H54 (cell line): ENCODE data around the gene BAZ2B.

ENCODE experiments used
- DNase-seq: peaks from one replicate; pipeline ENCODE4 v3.0.0; 2011; ENCODE audit warnings: low spot score, mixed read lengths; ENCODE audit not compliant: insufficient read length
- FAIRE-seq: peaks from 3 replicates; lab custom pipeline; 2011; peaks lifted over from hg19 to GRCh38; lab: Jason Lieb, UNC
- POLR2A ChIP-seq: IDR thresholded peaks from 2 replicates; pipeline ENCODE4 v1.6.1; 2011; ENCODE audit warnings: low read depth, mild to moderate bottlenecking, low read length

The BAZ2B gene

GRCh38 chr2:159468257-159468656 lies 148.1 kb downstream of the BAZ2B start:
- no peak for FAIRE-seq
- TF ChIP-seq POLR2A = no peak
- DNase-seq = no peak

GRCh38 chr2:159462961-159463360 lies 153.4 kb downstream of the BAZ2B start:
- no peak for TF ChIP-seq POLR2A
- no peak for FAIRE-seq
- DNase-seq = no peak

- no peak for TF ChIP-seq POLR2A
- FAIRE-seq = peak; percentile 48
- DNase-seq = no peak
Measured at GRCh38 chr2:159462201-159462785, 154.1 kb downstream of the BAZ2B start.

- DNase-seq (no peak), FAIRE-seq (no peak)
- TF ChIP-seq POLR2A = no peak
Measured at GRCh38 chr2:159461076-159461475, 155.3 kb downstream of the BAZ2B start.

- no peak for TF ChIP-seq POLR2A
- FAIRE-seq = no peak
- DNase-seq = no peak
Measured at GRCh38 chr2:159460227-159460626, 156.1 kb downstream of the BAZ2B start.

GRCh38 chr2:159459279-159459678 lies 157.1 kb downstream of the BAZ2B start:
- DNase-seq = no peak
- TF ChIP-seq POLR2A = no peak
- no peak for FAIRE-seq

GRCh38 chr2:159457589-159457988 lies 158.8 kb downstream of the BAZ2B start:
- DNase-seq = no peak
- FAIRE-seq = peak; percentile 69

GRCh38 chr2:159456500-159457426 lies 159.6 kb downstream of the BAZ2B start:
- FAIRE-seq (no peak), DNase-seq (no peak)
- TF ChIP-seq POLR2A = no peak

More at GRCh38 chr2:159457589-159457988, 158.8 kb downstream of the BAZ2B start:
- TF ChIP-seq POLR2A = no peak

GRCh38 chr2:159455330-159455918 lies 160.9 kb downstream of the BAZ2B start:
- DNase-seq (no peak), FAIRE-seq (no peak)
- no peak for TF ChIP-seq POLR2A

- TF ChIP-seq POLR2A = no peak
- FAIRE-seq (peak; percentile 88), DNase-seq (no peak)
Measured at GRCh38 chr2:159454185-159454584, 162.2 kb downstream of the BAZ2B start.

GRCh38 chr2:159450180-159450579 lies 166.2 kb downstream of the BAZ2B start:
- DNase-seq (no peak), FAIRE-seq (no peak)
- TF ChIP-seq POLR2A = no peak

GRCh38 chr2:159449504-159450124 lies 166.7 kb downstream of the BAZ2B start:
- DNase-seq = no peak
- no peak for FAIRE-seq
- TF ChIP-seq POLR2A = no peak

GRCh38 chr2:159446817-159447216 lies 169.5 kb downstream of the BAZ2B start:
- DNase-seq = no peak
- TF ChIP-seq POLR2A = no peak
- no peak for FAIRE-seq

GRCh38 chr2:159446201-159446600 lies 170.1 kb downstream of the BAZ2B start:
- TF ChIP-seq POLR2A = no peak
- FAIRE-seq (no peak), DNase-seq (no peak)

GRCh38 chr2:159445307-159445706 lies 171.0 kb downstream of the BAZ2B start:
- FAIRE-seq (no peak), DNase-seq (no peak)
- no peak for TF ChIP-seq POLR2A
